ENCODE data around the gene BAMBI. TPM values are rescaled to one million over a fixed set of nuclear protein-coding genes. Genes with fewer than 3 reads are reported as not detected.
"Not testable (repeated sequence)": the region's sequence is repeated elsewhere in the genome, so short reads cannot be mapped to it uniquely, and the experiment has no call there.

Gene BAMBI
- 46.6 TPM for total RNA-seq
- long read RNA-seq, transcript BAMBI-201 (3 exons, 1,877 nt): major isoform, 221 of 226 reads
- long read RNA-seq, partial matches to known transcripts: 1 of 226 reads
- long read RNA-seq, other reads (novel, unspliced or antisense): 4 of 226 reads

GRCh38 chr10:28676968-28677887 is at the start of gene BAMBI:
TSS of gene BAMBI (plus strand) at chr10:28677521. CDS start at chr10:28677898, 377 bp downstream.
- intact Hi-C loops (cut with DNase I): loop anchor here (1.0 to 5.0 kb wide), 4 partner anchors 120 to 380 kb away; no protein-coding TSS in a partner anchor
- DNase-seq (ENCODE audit: low spot score): peak; percentile 95

- DNase-seq (ENCODE audit: low spot score): peak; percentile 89
- intact Hi-C loops (cut with DNase I): no loop called here
Measured at GRCh38 chr10:28628184-28628893, 49.0 kb upstream of the BAMBI start.

DNA sequence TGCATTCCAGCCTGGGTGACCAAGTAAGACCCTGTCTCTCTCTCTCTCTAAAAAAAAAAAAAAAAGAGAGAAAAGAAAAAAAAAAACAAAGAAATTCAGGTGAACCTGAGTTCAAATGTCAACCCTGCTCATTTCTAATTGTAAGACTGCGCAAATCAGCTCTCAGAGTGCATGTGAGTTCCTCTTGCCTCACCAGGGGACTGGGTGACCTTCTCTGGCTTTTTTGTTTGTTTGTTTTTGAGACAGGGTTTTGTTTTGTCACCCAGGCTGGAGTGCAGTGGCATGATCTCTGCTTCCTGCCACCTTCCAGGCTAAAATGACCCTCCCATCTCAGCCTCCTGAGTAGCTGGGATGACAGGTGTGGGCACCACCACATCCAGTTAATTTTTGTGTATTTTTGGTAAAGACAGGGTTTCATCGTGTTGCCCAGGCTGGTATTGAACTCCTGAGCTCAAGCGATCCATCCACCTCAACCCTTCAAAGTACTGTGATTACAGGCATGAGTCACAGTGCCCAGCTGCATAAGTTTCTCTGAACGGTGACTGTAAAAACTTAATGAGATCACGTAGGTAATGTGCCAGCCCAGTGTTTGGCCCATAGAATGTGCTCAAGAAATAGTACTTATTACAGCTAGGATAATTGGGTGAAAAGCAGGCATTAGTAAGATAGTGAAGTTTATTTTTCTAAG is 45.3 kb upstream of the BAMBI start:
- no peak for DNase-seq (ENCODE audit: low spot score)
- intact Hi-C loops (cut with DNase I): no loop called here

DNA sequence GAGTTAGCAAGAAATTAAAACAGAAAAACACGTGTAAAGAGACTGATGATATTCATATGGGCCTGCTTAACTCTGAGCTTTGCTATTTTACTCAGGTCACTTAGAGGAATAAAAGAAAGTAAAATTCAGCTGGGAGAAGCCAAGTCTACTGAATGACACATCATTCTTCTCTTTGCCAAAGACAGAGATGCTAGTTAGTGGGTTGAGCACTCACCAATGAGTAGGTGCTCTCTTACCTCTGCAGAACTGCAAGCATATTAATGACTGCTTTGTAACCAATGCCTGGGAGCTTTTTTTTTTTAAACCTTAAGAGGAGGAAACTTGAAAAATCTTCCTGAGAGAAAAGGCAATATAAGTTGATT is 44.8 kb upstream of the BAMBI start:
- no peak for DNase-seq (ENCODE audit: low spot score)

GRCh38 chr10:28633750-28634149 is 43.6 kb upstream of the BAMBI start:
- DNase-seq (ENCODE audit: low spot score): no peak
- intact Hi-C loops (cut with DNase I): no loop called here

More for the DNA sequence above, 44.8 kb upstream of the BAMBI start:
- intact Hi-C loops (cut with DNase I): no loop called here

GRCh38 chr10:28637346-28637745 is 40.0 kb upstream of the BAMBI start:
- no peak for DNase-seq (ENCODE audit: low spot score)
- intact Hi-C loops (cut with DNase I): no loop called here

DNA sequence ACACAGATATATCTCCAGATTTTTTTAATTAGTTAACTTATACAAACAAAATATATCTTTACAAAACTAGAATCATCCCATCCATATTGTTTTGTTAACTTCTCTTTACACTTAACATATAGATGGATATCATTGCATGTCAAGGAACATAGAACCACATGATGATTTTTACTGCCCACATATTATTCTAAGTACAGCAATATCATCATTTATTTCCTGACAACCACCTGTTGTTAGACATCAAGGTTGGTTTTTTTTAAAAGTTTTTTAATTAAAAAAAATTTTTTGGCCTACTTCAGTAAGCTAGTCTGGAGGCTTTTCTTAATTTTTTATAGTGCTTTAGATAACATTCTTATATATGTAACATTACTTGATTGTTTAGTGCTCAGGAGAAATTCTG is 38.9 kb upstream of the BAMBI start:
- DNase-seq (ENCODE audit: low spot score): no peak
- intact Hi-C loops (cut with DNase I): no loop called here

- DNase-seq (ENCODE audit: low spot score): no peak
- intact Hi-C loops (cut with DNase I): no loop called here
Measured at GRCh38 chr10:28640551-28640950, 36.8 kb upstream of the BAMBI start.

GRCh38 chr10:28644647-28645046 is 32.7 kb upstream of the BAMBI start:
- intact Hi-C loops (cut with DNase I): no loop called here
- DNase-seq (ENCODE audit: low spot score): no peak

- no peak for DNase-seq (ENCODE audit: low spot score)
- intact Hi-C loops (cut with DNase I): no loop called here
Measured at GRCh38 chr10:28652106-28652505, 25.2 kb upstream of the BAMBI start.

- DNase-seq (ENCODE audit: low spot score): peak; percentile 31
- intact Hi-C loops (cut with DNase I): no loop called here
Measured at GRCh38 chr10:28652703-28653102, 24.6 kb upstream of the BAMBI start.

- intact Hi-C loops (cut with DNase I); DNase-seq (ENCODE audit: low spot score): not testable (repeated sequence)
Measured at GRCh38 chr10:28658824-28659223, 18.5 kb upstream of the BAMBI start.

DNA sequence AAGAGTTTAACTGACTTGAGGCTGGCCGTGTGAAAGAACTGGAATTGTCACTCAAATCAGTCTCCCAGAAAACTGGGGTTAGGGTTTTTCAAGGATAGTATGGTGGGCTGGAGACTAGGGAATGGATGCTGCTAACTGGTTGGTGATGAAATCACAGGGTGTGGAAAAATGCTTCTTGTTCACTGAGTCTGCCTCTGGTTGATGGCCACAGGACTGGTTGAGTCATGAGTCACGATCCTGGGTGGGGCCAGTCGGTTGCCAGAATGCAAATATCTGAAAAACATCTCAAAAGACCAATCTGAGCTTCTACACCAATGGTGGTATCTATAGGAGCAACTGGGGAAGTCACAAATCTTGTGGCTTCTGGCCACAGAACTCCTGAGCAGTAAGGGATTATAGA is 16.3 kb upstream of the BAMBI start:
- DNase-seq (ENCODE audit: low spot score): no peak
- intact Hi-C loops (cut with DNase I): loop anchor here (10.0 kb wide), 1 partner anchor 574 kb away; no protein-coding TSS in a partner anchor

GRCh38 chr10:28663576-28664368 is 13.5 kb upstream of the BAMBI start:
- intact Hi-C loops (cut with DNase I): loop anchor here (2.0 to 10.0 kb wide), 3 partner anchors 327 to 641 kb away; no protein-coding TSS in a partner anchor

GRCh38 chr10:28664369-28664740 is 13.0 kb upstream of the BAMBI start:
- intact Hi-C loops (cut with DNase I): loop anchor here (2.0 to 10.0 kb wide), 2 partner anchors 570 to 640 kb away; no protein-coding TSS in a partner anchor
- no peak for DNase-seq (ENCODE audit: low spot score)

More at GRCh38 chr10:28663576-28664368, 13.5 kb upstream of the BAMBI start:
- peak; percentile 87 for DNase-seq (ENCODE audit: low spot score)

- DNase-seq (ENCODE audit: low spot score): no peak
- intact Hi-C loops (cut with DNase I): loop anchor here (5.0 to 10.0 kb wide), 2 partner anchors 465 to 568 kb away; no protein-coding TSS in a partner anchor
Measured at GRCh38 chr10:28666751-28667467, 10.4 kb upstream of the BAMBI start.

GRCh38 chr10:28668363-28669226 is 8.7 kb upstream of the BAMBI start:
- peak; percentile 81 for DNase-seq (ENCODE audit: low spot score)
- intact Hi-C loops (cut with DNase I): loop anchor here (5.0 to 10.0 kb wide), 2 partner anchors 464 to 566 kb away; no protein-coding TSS in a partner anchor

All from cardiac septum (tissue), 1 donor.